Bronchial epithelial cell (primary cell): ENCODE data around the gene CYP4F12. TPM values are rescaled to one million over a fixed set of nuclear protein-coding genes. Genes with fewer than 3 reads are reported as not detected.

Source experiments
- DNase-seq: peaks from one replicate; pipeline ENCODE4 v3.0.0-alpha.2; 2010; ENCODE audit warnings: low read depth
- FAIRE-seq: peaks from 2 replicates; lab custom pipeline; 2011; peaks lifted over from hg19 to GRCh38; lab: Jason Lieb, UNC
- H3K27me3 ChIP-seq: 2 replicates; pipeline ENCODE4 v1.5.1; 2011; ENCODE audit warnings: low read length; ENCODE audit not compliant: control insufficient read depth, insufficient read depth
- H3K36me3 ChIP-seq: 2 replicates; pipeline ENCODE4 v1.5.1; 2011; ENCODE audit warnings: low read length; ENCODE audit not compliant: control insufficient read depth, insufficient read depth
- H3K4me3 ChIP-seq: 2 replicates; pipeline ENCODE4 v1.5.1; 2011; ENCODE audit warnings: mild to moderate bottlenecking, low read depth, low read length, control low read depth
- total RNA-seq: library from RNA; depleted of rRNA; stranded (reverse); fragments of >200 nt; gene quantifications from 2 replicates; pipeline ENCODE4 v1.2.1, GENCODE V29; 2014
- TF ChIP-seq, protein P1 (sequence below): IDR thresholded peaks from 2 replicates; pipeline ENCODE4 v1.5.1; 2011; ENCODE audit warnings: mild to moderate bottlenecking, moderate library complexity, low read length, control low read depth, inconsistent platforms; ENCODE audit not compliant: insufficient read depth, severe bottlenecking

The CYP4F12 gene
- total RNA-seq, 1 donor from 2014 or later = 2.6 TPM

DNA sequence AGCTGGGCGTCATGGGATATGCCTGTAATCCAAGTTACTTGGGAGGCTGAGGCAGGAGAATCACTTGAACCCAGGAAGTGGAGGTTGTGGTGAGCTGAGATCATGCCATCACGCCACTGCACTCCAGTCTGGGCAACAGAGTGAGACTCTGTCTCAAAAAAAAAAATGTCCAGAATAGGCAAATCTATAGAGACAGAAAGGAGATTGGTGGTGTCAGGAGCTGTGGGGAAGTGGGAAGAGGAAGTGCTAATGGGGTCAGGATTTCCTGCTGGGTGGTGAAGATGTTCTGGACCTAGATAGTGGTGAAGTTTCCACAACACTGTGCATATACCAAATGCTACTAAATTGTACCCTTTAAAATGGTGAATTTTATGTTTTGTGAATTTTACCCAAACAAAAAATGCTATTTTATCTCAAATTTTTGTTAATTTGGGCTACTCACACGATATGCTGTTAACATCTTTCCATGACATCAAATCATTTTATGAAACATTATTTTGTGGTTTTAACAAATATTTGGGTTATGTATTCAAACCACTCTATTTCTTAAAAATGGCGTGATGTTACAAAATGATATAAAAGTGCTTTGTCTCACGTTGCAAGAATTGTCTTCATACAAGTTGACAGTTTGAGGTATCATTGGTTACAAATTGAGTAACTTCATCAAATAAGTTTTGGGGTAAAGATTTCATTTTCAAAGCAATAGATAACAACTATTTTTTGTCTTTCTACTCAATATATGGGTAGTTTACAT, 39.6 kb upstream of the CYP4F12 start:
- TF ChIP-seq, protein P1, sequence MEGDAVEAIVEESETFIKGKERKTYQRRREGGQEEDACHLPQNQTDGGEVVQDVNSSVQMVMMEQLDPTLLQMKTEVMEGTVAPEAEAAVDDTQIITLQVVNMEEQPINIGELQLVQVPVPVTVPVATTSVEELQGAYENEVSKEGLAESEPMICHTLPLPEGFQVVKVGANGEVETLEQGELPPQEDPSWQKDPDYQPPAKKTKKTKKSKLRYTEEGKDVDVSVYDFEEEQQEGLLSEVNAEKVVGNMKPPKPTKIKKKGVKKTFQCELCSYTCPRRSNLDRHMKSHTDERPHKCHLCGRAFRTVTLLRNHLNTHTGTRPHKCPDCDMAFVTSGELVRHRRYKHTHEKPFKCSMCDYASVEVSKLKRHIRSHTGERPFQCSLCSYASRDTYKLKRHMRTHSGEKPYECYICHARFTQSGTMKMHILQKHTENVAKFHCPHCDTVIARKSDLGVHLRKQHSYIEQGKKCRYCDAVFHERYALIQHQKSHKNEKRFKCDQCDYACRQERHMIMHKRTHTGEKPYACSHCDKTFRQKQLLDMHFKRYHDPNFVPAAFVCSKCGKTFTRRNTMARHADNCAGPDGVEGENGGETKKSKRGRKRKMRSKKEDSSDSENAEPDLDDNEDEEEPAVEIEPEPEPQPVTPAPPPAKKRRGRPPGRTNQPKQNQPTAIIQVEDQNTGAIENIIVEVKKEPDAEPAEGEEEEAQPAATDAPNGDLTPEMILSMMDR = no peak
- H3K4me3 ChIP-seq = no peak overlapping the region
- FAIRE-seq (no peak), DNase-seq (no peak)
- no peaks in the 10 kb centered on the region for H3K27me3 ChIP-seq
- no peaks in the 10 kb centered on the region for H3K36me3 ChIP-seq

DNA sequence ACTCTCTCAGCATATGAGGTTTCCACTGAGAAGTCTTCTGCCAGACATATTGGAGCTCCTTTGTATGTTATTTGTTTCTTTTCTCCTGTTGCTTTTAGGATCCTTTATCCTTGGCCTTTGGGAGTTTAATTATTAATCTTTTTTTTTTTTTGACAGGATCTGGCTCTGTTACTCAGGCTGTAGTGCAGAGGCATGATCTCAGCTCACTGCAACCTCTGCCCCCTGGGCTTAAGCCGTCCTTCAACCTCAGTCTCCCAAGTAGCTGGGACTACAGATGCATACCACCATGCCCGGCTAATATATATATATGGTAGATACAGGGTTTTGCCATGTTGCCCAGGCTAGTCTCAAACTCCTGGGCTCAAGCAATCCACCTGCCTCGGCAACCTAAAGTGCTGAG, 38.8 kb upstream of the CYP4F12 start:
- Histone ChIP-seq H3K36me3 (no peaks in the 10 kb centered on the region), H3K4me3 (no peak overlapping the region), H3K27me3 (no peaks in the 10 kb centered on the region)
- no peak for DNase-seq
- no peak for FAIRE-seq
- TF ChIP-seq, protein P1 = no peak

DNA sequence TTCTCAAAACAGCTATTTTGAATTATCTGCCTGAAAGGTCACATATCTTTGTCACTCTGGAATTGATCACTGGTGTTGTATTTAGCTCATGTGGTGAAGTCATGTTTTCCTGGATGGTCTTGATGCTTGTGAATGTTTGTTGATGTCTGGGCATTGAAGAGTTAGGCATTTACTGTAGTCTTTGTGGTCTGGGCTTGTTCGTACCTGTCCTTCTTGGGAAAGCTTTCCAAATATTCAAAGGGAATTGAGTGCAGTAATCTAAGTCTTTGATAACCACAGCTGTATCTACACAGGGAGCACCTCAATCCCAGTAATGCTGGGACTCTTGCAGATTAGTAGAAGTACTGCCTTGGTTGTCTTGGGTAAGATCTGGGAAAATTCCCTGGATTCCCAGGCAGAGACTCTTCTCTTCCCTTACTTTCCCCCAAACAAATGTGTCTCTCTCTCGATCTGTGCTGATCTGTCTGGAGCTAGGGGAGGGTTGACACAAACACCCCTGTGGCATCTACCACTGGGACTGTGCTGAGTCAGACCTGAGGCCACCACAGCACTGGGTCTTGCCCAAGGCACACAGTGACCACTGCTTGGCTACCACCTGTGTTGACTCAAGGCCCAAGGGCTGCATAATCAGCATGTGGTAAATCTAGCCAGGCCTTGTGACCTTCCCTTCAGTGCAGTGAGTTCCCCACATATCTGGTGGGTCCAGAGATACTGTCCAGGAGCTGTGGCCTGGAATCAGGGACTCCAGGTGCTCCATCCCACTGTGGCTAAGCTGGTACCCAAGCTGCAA, 37.7 kb upstream of the CYP4F12 start:
- Histone ChIP-seq H3K36me3 (no peaks in the 10 kb centered on the region), H3K27me3 (no peaks in the 10 kb centered on the region), H3K4me3 (no peak overlapping the region)
- FAIRE-seq = peak; percentile 55
- DNase-seq = peak; percentile 82
- TF ChIP-seq, protein P1 = no peak

DNA sequence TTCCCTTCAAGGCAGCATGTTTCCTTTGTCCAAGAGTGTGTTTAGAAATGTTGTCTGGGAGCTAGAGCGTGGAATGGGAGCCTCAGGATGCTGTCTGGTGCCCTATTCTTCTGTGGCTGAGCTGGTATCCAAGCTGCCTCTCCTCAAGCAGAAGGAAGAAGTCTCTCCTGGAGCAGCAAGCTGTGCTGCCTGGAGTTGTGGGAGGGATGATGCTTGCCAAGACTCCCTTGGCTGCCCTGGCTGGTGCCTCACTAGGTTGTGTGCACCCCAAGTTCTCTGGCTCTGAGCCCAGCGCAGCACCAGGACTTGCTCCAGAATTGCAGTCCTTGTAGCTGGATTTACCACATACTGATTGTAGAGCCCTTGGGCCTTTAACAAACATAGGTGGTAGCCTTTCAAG, 36.9 kb upstream of the CYP4F12 start:
- TF ChIP-seq, protein P1 = no peak
- no peaks in the 10 kb centered on the region for H3K27me3 ChIP-seq
- DNase-seq (no peak), FAIRE-seq (no peak)
- H3K4me3 ChIP-seq = no peak overlapping the region
- H3K36me3 ChIP-seq = no peaks in the 10 kb centered on the region

DNA sequence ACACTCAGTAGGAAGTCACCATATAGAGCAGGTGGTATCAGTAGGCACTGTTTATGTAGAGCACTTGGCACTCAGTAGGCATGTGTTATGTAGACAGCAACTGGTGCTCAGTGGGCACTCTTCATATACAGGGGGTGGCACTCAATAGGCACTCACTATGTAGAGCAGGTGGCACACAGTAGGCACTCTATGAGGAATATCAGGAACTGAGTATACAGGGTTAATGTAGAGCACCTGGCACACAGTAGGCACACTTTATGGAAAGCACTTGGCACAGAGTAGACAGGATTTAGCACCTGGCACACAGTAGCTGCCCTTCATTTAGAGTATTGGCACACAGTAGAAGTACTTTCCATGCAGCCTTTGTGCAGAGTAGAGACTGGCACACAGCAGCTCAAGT, 33.3 kb upstream of the CYP4F12 start:
- DNase-seq (no peak), FAIRE-seq (no peak)
- no peaks in the 10 kb centered on the region for H3K36me3 ChIP-seq
- TF ChIP-seq, protein P1 = no peak
- no peak overlapping the region for H3K4me3 ChIP-seq
- H3K27me3 ChIP-seq = no peaks in the 10 kb centered on the region
